ENCODE measurements around the gene KLHDC8A.

DNA sequence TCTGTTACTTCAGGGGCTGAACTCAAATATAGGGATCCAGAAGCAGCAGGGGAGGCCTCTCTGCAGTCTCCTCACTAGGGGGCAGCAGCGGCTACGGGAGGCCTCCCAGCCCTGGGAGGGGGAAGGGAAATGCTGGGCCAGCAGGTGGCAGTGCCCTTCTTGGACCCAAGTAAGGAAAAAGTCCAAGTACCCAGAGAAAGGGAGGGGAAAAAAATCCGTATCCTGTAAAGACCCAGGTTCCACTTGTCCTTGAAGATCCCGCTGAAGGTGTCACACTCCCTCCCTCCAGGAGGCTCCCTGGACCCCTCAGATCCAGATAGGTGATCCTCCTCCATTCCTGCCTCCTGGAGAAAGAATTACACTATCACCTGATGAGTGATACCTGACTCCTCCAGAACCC, 21.0 kb downstream of the KLHDC8A start:
- TF ChIP-seq CTCF (IDR thresholded peaks at IDR 0.05 in 4 of 5, conservative IDR thresholded peaks at IDR 0.05 in 1 of 5) (peak; percentile 60 to 86 (median 77)), POLR2A (IDR thresholded peaks at IDR 0.05) (no peak)

All from gastrocnemius medialis (tissue), 4 donors.